Measurements from ENCODE around the gene CCDC191.

- no peak for TF ChIP-seq CTCF (IDR thresholded peaks at IDR 0.05 in 8 of 11, conservative IDR thresholded peaks at IDR 0.05 in 3 of 11)
- no peak for TF ChIP-seq POLR2A (IDR thresholded peaks at IDR 0.05)
Measured at GRCh38 chr3:113914646-113915045, 141.7 kb downstream of the CCDC191 start.
